Ishikawa (cell line): ENCODE data around the gene FAM107A.

Experiments used
- CEBPB ChIP-seq: IDR thresholded peaks from 2 replicates; pipeline ENCODE4 v1.6.1; 2012
- CREB1 ChIP-seq: IDR thresholded peaks from 2 replicates; pipeline ENCODE4 v1.6.1; 2012; ENCODE audit warnings: low read depth
- EGR1 ChIP-seq: IDR thresholded peaks from 2 replicates; pipeline ENCODE4 v1.6.1; 2012
- EP300 ChIP-seq: IDR thresholded peaks from 2 replicates; pipeline ENCODE4 v1.6.1; 2012; ENCODE audit warnings: borderline replicate concordance
- FOXM1 ChIP-seq: IDR thresholded peaks from 2 replicates; pipeline ENCODE4 v1.6.1; 2012; ENCODE audit warnings: low read depth, borderline replicate concordance
- MAX ChIP-seq: IDR thresholded peaks from 2 replicates; pipeline ENCODE4 v1.6.1; 2012
- NFIC ChIP-seq: IDR thresholded peaks from 2 replicates; pipeline ENCODE4 v1.6.1; 2012
- RAD21 ChIP-seq: IDR thresholded peaks from 2 replicates; pipeline ENCODE4 v1.6.1; 2012; ENCODE audit warnings: low read depth
- TAF1 ChIP-seq: IDR thresholded peaks from 2 replicates; pipeline ENCODE4 v1.6.1; 2012; ENCODE audit warnings: low read depth, mild to moderate bottlenecking
- TCF12 ChIP-seq: IDR thresholded peaks from 2 replicates; pipeline ENCODE4 v1.6.1; 2012; ENCODE audit warnings: low read depth
- TEAD4 ChIP-seq: IDR thresholded peaks from 2 replicates; pipeline ENCODE4 v1.6.1; 2012
- YY1 ChIP-seq: IDR thresholded peaks from 2 replicates; pipeline ENCODE4 v1.6.1; 2012; ENCODE audit warnings: low read depth
- ZBTB7A ChIP-seq: IDR thresholded peaks from 2 replicates; pipeline ENCODE4 v1.6.1; 2012; ENCODE audit warnings: low read depth
- TF ChIP-seq, protein P1 (sequence below): IDR thresholded peaks from 2 replicates; pipeline ENCODE4 v1.6.1; 2012; ENCODE audit warnings: low read depth, mild to moderate bottlenecking
- TF ChIP-seq, protein P2 (sequence below): IDR thresholded peaks from 2 replicates; pipeline ENCODE4 v1.6.1; 2012

The FAM107A gene

DNA sequence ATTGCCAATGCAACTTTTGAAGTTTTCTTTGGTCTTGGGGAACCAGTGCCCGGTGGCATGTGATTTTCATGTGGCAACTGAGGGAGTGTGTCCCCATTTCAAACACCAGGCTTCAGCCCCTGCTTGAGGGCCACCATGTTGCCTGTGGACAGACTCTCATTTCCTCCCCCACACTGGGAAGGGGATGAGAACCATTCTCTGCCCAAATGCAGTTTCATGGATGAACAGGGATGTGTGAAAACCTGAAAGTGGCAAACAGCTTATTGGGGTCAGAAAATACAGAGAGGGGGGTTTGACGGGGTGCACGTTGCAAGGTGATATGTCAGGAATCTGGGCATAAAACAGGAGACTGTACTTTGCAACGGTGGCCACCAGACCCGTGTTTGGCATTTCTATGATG lies 6.3 kb downstream of the FAM107A start:
- no peak for TF ChIP-seq ZBTB7A
- TF ChIP-seq, protein P1, sequence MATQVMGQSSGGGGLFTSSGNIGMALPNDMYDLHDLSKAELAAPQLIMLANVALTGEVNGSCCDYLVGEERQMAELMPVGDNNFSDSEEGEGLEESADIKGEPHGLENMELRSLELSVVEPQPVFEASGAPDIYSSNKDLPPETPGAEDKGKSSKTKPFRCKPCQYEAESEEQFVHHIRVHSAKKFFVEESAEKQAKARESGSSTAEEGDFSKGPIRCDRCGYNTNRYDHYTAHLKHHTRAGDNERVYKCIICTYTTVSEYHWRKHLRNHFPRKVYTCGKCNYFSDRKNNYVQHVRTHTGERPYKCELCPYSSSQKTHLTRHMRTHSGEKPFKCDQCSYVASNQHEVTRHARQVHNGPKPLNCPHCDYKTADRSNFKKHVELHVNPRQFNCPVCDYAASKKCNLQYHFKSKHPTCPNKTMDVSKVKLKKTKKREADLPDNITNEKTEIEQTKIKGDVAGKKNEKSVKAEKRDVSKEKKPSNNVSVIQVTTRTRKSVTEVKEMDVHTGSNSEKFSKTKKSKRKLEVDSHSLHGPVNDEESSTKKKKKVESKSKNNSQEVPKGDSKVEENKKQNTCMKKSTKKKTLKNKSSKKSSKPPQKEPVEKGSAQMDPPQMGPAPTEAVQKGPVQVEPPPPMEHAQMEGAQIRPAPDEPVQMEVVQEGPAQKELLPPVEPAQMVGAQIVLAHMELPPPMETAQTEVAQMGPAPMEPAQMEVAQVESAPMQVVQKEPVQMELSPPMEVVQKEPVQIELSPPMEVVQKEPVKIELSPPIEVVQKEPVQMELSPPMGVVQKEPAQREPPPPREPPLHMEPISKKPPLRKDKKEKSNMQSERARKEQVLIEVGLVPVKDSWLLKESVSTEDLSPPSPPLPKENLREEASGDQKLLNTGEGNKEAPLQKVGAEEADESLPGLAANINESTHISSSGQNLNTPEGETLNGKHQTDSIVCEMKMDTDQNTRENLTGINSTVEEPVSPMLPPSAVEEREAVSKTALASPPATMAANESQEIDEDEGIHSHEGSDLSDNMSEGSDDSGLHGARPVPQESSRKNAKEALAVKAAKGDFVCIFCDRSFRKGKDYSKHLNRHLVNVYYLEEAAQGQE: no peak

- TF ChIP-seq EP300 (no peak), TEAD4 (no peak), RAD21 (no peak), EGR1 (no peak), CEBPB (no peak), TCF12 (no peak), CREB1 (no peak), TAF1 (no peak)
- TF ChIP-seq, protein P2, sequence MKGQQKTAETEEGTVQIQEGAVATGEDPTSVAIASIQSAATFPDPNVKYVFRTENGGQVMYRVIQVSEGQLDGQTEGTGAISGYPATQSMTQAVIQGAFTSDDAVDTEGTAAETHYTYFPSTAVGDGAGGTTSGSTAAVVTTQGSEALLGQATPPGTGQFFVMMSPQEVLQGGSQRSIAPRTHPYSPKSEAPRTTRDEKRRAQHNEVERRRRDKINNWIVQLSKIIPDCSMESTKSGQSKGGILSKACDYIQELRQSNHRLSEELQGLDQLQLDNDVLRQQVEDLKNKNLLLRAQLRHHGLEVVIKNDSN: no peak
- TF ChIP-seq, protein P1: no peak
Observed at GRCh38 chr3:58569287-58570001, 7.7 kb downstream of the FAM107A start.

- TF ChIP-seq RAD21 (peak; percentile 91), ZBTB7A (no peak)
Observed at GRCh38 chr3:58568572-58569286, 8.5 kb downstream of the FAM107A start.

DNA sequence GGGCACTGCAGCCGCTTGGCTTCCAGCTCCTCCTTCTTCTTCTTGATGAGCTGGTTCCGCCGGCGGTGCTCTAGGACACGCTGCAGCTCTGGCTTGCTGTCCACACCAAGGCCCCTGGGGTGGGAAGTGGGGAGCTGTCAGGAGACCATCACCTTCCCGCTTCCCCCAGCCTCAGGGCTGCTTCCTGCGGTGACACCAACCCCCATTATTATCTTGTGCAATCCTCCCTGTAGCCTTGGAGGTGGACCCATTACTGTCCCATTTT lies 10.0 kb downstream of the FAM107A start:
- TF ChIP-seq, protein P1: no peak
- no peak for TF ChIP-seq EGR1
- TF ChIP-seq, protein P2: no peak
- TF ChIP-seq CEBPB: no peak
- no peak for TF ChIP-seq ZBTB7A
- no peak for TF ChIP-seq RAD21
- TF ChIP-seq TCF12: no peak
- TF ChIP-seq MAX: no peak
- TF ChIP-seq EP300: no peak
- no peak for TF ChIP-seq NFIC
- no peak for TF ChIP-seq YY1
- no peak for TF ChIP-seq TEAD4
- TF ChIP-seq CREB1: no peak
- TF ChIP-seq TAF1: no peak
- TF ChIP-seq FOXM1: no peak

- TF ChIP-seq TEAD4 (no peak), EP300 (no peak), TAF1 (no peak), FOXM1 (no peak), TCF12 (no peak), ZBTB7A (no peak), MAX (no peak), EGR1 (no peak), CEBPB (no peak), YY1 (no peak), CREB1 (no peak), RAD21 (no peak), NFIC (no peak)
- TF ChIP-seq, protein P2: no peak
- TF ChIP-seq, protein P1: no peak
Observed at GRCh38 chr3:58566398-58567250, 10.6 kb downstream of the FAM107A start.
